Adrenal gland (tissue), 12 donors: ENCODE data around the gene SLC9A9. TPM values are rescaled to one million over a fixed set of nuclear protein-coding genes. Genes with fewer than 3 reads are reported as not detected.

Source experiments
- DNase-seq, 7 donors: peaks; one replicate each; pipeline ENCODE4 v3.0.0-alpha.2; 2019 to 2020
- H3K27ac ChIP-seq, 5 donors: fragments of 200-600 bp; sonication (generic) in 4 of 5; 1 replicate in 3 of 5; 2 replicates in 2 of 5; pipeline versions ENCODE4 v1.5.1 to v1.8.0; 2016 to 2020; ENCODE audit warnings: mild to moderate bottlenecking in 1 of 5
- H3K27me3 ChIP-seq: fragments of 200-600 bp; 2 replicates; pipeline ENCODE4 v1.8.0; 2021
- H3K36me3 ChIP-seq, 2 donors: fragments of 200-600 bp; replicated peaks in 1 of 2; 1 replicate in 1 of 2; 2 replicates in 1 of 2; pipeline versions ENCODE4 v1.5.1 to v1.8.0; 2018 to 2022
- H3K4me1 ChIP-seq, 2 donors: fragments of 200-600 bp; replicated peaks in 1 of 2; 1 replicate in 1 of 2; 2 replicates in 1 of 2; pipeline versions ENCODE4 v1.5.1 to v1.8.0; 2018 to 2021
- H3K4me3 ChIP-seq, 4 donors: fragments of 200-600 bp; sonication (generic) in 3 of 4; one replicate each; pipeline ENCODE4 v1.5.1; 2016 to 2018
- H3K9me3 ChIP-seq, 3 donors: fragments of 200-600 bp; sonication (generic) in 1 of 3; replicated peaks in 1 of 3; 1 replicate in 2 of 3; 2 replicates in 1 of 3; pipeline versions ENCODE4 v1.5.1 to v1.8.0; 2016 to 2021
- CTCF ChIP-seq, 6 experiments: fragments of 450-650 bp in 4 of 6; fragments of 200-600 bp in 2 of 6; sonication (generic) in 1 of 6; IDR thresholded peaks; 1 replicate in 5 of 6; 2 replicates in 1 of 6; pipeline versions ENCODE4 v1.5.1 to v1.8.0; 2016 to 2021; ENCODE audit warnings: antibody characterized with exemption in 6 of 6, mild to moderate bottlenecking in 2 of 6, moderate library complexity in 1 of 6
- POLR2A ChIP-seq, 2 donors: fragments of 450-650 bp; IDR thresholded peaks; one replicate each; pipeline ENCODE4 v1.6.1; 2017; ENCODE audit warnings: antibody characterized with exemption in 2 of 2, mild to moderate bottlenecking in 2 of 2, moderate library complexity in 1 of 2
- WGBS, 4 donors: extraction: QIAGEN DNeasy Blood & Tissue Kit in 2 of 4; methylation state at CpG; one replicate each; pipeline versions ENCODE4 v1.1.5 to v1.1.7; 2013 to 2017; 5-methylcytosine and 5-hydroxymethylcytosine counted together
- intact Hi-C, 2 donors: fragments of 100-400 bp; cut with DNase I; formaldehyde crosslinking; loops; one replicate each; pipeline versions ENCODE4 v1.14.1 to v1.15.0; 2022 to 2023
- polyA plus RNA-seq, 3 donors: library from polyadenylated mRNA; stranded (reverse); fragments of 200-250 nt in 2 of 3; fragments of 350-450 nt in 1 of 3; fragmentation: Illumina TruSeq in 1 of 3; extraction: RNeasy Lipid Tissue Mini Kit (QIAGEN cat#74804) in 1 of 3; gene quantifications; one replicate each; pipeline ENCODE4 v1.2.3, GENCODE V29; 2013 to 2014
- total RNA-seq, 9 donors: library from RNA; depleted of rRNA in 4 of 9; stranded (reverse); fragments of >200 nt in 4 of 9; fragments of 120-200 nt in 1 of 9; fragmentation: NEBNext Ultra II Directional in 1 of 9; extraction: Animal tissue kit (Norgen Biotek cat#: 25700) in 1 of 9; gene quantifications; one replicate each; pipeline versions ENCODE4 v1.1.0 to v1.2.4, GENCODE V29; 2013 to 2023
- donor health status: healthy with polysubstance abuse.
- donor health status: Bipolar disorder and iron deficiency.
- donor health status: DM: yes; HTN: yes; CAD: no.
- donor health status: DM: no; HTN: no; CAD: no.
- donor health status: DM: no; HTN: no; CAD: no.
- donor health status: DM: yes; HTN: yes; CAD: no.

Gene SLC9A9
- total and polyA plus RNA-seq, 12 donors, result 4.2 to 23.7 (median 13.5) TPM

- intact Hi-C loops, result no loop called here
Measured at GRCh38 chr3:143402602-143403001, 445.7 kb downstream of the SLC9A9 start.

DNA sequence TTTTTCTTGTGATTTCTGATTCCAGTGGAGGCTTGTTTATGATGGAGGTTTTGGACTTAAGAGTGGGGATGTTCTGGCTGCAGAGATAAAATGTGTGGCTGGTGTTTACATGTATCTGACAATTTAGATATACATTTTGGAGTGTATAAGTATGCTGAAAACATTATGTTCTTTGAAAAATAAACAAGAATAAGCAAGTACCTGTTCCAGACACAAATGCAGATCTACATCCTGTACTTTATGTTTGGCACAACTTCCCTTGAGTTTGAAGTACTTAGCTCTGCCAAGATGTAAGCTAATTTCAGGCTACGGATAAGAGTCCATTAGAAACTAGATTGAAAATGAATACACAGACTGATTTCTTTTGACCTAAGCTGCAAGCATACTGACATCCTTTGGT lies 451.5 kb downstream of the SLC9A9 start:
- Histone ChIP-seq H3K4me1 (no peaks in the 10 kb centered on the region), H3K4me3 (no peak overlapping the region), H3K9me3 (no peaks in the 10 kb centered on the region), H3K36me3 (no peaks in the 10 kb centered on the region), H3K27me3 (no peaks in the 10 kb centered on the region), H3K27ac (no peak overlapping the region)
- DNase-seq, result no peak
- intact Hi-C loops, result no loop called here
- WGBS, 4 donors, result 71 to 92% (median 86%) methylated on average over 1 of the region's 1 CpG
- TF ChIP-seq POLR2A (IDR thresholded peaks at IDR 0.05) (no peak), CTCF (IDR thresholded peaks at IDR 0.05) (no peak)

More at GRCh38 chr3:143402602-143403001, 445.7 kb downstream of the SLC9A9 start:
- TF ChIP-seq CTCF (IDR thresholded peaks at IDR 0.05) (no peak), POLR2A (IDR thresholded peaks at IDR 0.05) (no peak)
- no peaks in the 10 kb centered on the region for H3K27me3 ChIP-seq
- no peaks in the 10 kb centered on the region for H3K4me1 ChIP-seq
- no peaks in the 10 kb centered on the region for H3K9me3 ChIP-seq
- H3K36me3 ChIP-seq, result no peaks in the 10 kb centered on the region
- no peak overlapping the region for H3K4me3 ChIP-seq
- H3K27ac ChIP-seq, result no peak overlapping the region
- no peak for DNase-seq

- intact Hi-C loops, result no loop called here
- DNase-seq, result no peak
- 91 to 96% (median 94%) methylated on average over 2 of the region's 2 CpGs for WGBS, 4 donors
- H3K4me1 ChIP-seq, result no peaks in the 10 kb centered on the region
- no peak overlapping the region for H3K27ac ChIP-seq
- no peak overlapping the region for H3K4me3 ChIP-seq
- no peaks in the 10 kb centered on the region for H3K36me3 ChIP-seq
- H3K9me3 ChIP-seq, result no peaks in the 10 kb centered on the region
- H3K27me3 ChIP-seq, result no peaks in the 10 kb centered on the region
- TF ChIP-seq POLR2A (IDR thresholded peaks at IDR 0.05), result no peak
- no peak for TF ChIP-seq CTCF (IDR thresholded peaks at IDR 0.05)
Measured at GRCh38 chr3:143389388-143389787, 458.9 kb downstream of the SLC9A9 start.

- intact Hi-C loops, result no loop called here
- H3K36me3 ChIP-seq, result no peaks in the 10 kb centered on the region
- 82 to 95% (median 88%) methylated on average over 2 of the region's 2 CpGs for WGBS, 4 donors
- no peak overlapping the region for H3K27ac ChIP-seq
- peaks cover 0 to 4% of the 10 kb centered on the region in 2 donors for H3K4me1 ChIP-seq
- TF ChIP-seq POLR2A (IDR thresholded peaks at IDR 0.05), result no peak
- TF ChIP-seq CTCF (IDR thresholded peaks at IDR 0.05), result no peak
- H3K27me3 ChIP-seq, result no peaks in the 10 kb centered on the region
- no peak overlapping the region for H3K4me3 ChIP-seq
- DNase-seq, result no peak
- no peaks in the 10 kb centered on the region for H3K9me3 ChIP-seq
Measured at GRCh38 chr3:143387425-143387824, 460.8 kb downstream of the SLC9A9 start.
